NCI-H82 treated with DMSO at 0.1 percent for 48 hours (cell line): ENCODE measurements around the gene GALNT11.
"Not testable (repeated sequence)": the region's sequence is repeated elsewhere in the genome, so short reads cannot be mapped to it uniquely, and the experiment has no call there.

ENCODE experiments used
- DNase-seq: peaks from one replicate; lab custom pipeline; 2025; ENCODE audit not compliant: unreplicated experiment; lab: John Stamatoyannopoulos, UW

GALNT11 gene

DNA sequence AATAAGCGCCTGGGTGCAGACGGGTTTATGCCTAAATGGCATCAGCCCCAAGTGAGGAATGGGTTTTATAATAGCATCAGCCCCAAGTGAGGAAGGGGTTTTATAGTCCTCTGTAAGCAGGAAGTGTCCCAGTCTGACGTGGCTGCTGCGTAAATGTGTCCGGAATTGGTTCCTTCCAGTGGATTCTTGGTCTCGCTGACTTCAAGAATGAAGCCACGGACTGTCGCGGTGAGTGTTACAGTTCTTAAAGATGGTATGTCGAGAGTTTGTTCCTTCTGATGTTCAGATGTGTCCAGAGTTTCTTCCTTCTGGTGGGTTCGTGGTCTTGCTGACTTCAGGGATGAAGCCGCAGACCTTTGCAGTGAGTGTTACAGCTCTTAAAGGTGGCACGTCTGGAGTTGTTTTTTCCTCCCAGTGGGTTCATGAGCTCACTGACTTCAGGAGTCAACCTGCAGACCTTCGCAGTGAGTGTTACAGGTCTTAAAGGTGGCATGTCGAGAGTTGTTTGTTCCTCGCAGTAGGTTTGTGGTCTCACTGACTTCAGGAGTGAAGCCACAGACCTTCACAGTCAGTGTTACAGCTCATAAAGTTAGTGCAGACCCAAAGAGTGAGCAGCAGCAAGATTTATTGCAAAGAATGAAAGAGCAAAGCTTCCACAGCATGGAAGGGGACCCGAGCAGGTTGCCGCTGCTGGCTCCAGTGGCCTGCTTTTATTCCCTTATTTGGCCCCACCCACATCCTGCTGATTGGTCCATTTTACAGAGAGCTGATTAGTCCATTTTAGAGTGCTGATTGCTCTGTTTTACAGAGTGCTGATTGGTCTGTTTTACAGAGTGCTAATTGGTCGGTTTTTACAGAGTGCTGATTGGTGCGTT, 2.3 kb downstream of the GALNT11 start:
- DNase-seq, result not testable (repeated sequence)

DNA sequence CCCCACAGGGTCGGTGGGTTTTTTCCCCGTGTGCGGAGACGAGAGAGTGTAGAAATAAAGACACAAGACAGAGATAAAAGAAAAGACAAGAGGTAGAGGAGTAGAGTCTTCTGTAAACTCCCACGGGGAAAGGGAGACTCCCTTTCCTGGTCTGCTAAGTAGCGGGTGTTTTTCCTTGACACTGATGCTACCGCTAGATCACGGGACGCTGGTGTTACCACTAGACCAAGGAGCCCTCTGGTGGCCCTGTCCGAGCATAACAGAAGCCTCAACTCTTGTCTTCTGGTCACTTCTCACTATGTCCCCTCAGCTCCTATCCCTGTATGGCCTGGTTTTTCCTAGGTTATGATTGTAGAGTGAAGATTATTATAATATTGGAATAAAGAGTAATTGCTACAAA, 4.6 kb downstream of the GALNT11 start:
- DNase-seq, result not testable (repeated sequence)

- DNase-seq, result not testable (repeated sequence)
These were observed 5.2 kb downstream of the GALNT11 start for GRCh38 chr7:152030639-152031038.

DNA sequence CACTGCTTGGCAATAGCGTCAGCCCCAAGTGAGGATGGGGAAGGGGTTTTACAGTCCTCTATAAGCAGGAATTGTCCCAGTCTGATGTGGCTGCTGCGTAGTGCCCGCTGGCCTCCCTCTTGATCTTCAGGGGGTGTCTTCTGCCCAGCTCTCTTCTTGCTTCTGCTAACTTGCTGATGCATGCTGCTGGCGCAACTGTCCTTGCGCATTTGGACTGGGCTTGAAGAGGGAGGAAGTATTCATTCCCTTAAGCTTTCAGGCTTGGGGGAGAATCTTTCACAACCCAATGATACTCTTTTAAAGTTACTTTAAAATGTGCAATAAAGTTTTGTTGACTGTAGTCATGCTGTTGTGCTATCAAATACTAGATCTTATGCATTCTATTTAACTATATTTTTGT, 10.3 kb downstream of the GALNT11 start:
- DNase-seq, result no peak

GRCh38 chr7:152038410-152038809, 12.9 kb downstream of the GALNT11 start:
- DNase-seq, result not testable (repeated sequence)

DNA sequence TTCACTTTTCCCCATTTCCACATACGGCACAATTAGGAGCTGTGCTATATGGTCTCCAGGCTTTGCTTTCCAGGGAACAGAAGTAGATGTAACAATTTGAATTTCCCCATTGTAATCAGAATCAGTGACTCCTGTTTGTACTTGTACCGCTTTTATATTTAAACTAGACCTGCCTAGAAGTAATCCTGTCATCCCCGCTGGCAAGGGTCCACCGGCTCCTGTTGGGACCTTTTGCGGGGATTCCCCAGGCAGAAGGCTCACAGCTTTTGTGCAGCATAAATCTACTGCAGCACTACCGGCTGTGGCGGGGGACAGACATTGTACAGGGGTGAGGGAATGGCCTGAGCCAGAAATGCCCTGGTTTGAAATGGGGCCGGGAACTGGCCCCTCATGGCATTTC, 17.6 kb downstream of the GALNT11 start:
- not testable (repeated sequence) for DNase-seq

DNA sequence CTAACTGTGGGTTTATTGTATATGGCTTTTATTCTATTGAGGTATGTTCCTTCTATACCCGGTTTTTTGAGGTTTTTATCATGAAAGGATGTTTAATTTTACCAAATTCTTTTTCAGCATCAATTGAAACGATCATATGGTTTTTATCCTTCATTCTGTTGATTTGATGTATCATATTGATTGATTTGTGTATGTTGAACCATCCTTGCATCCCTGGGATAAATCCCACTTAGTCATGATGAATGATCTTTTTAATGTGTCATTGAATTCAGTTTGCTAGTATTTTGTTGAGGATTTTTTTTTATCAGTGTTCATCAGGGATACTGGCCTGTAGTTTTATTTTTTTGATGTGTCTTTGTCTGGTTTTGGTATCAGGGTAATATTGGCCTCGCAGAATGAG, 19.4 kb downstream of the GALNT11 start:
- DNase-seq, result not testable (repeated sequence)

DNA sequence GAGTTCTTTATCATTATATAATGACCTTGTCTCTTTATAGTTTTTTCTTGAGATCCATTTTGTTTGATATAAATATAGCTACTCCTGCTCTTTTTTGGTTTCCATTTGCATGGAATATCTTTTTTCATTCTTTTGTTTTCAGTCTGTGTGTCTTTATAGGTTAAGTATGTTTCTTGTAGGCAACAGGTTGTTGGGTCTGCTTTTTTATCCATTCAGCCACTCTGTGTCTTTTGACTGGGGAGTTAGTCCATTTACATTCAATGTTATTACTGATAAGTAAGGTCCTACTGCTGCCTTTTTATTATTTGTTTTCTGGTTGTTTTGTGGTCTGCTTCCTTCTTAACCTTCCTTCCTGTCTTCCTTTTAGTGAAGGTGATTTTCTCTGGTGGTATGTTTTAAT, 21.1 kb downstream of the GALNT11 start:
- no peak for DNase-seq

- no peak for DNase-seq
These were observed 22.6 kb downstream of the GALNT11 start for GRCh38 chr7:152048051-152048450.

- no peak for DNase-seq
These were observed 25.1 kb downstream of the GALNT11 start for GRCh38 chr7:152050547-152050971.

DNA sequence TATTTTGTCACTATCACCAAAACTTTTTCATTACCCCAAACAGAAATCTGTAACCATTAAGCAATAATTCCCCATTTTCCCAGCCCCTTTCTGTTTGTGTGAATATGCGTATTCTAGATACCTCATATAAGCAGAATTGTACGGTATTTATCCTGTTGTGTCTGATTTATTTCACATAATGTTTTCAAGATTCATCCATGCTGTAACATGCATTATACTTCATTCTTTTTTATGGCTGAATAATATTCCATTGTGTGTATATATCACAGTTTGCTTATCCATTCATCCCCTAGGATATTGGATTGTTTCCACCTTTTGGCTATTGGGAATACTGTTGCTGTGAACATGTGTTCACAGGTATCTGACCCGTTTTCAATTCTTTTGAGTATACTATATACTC, 26.5 kb downstream of the GALNT11 start:
- no peak for DNase-seq

- peak; percentile 79 for DNase-seq
These were observed 27.3 kb downstream of the GALNT11 start for GRCh38 chr7:152052771-152053170.

DNA sequence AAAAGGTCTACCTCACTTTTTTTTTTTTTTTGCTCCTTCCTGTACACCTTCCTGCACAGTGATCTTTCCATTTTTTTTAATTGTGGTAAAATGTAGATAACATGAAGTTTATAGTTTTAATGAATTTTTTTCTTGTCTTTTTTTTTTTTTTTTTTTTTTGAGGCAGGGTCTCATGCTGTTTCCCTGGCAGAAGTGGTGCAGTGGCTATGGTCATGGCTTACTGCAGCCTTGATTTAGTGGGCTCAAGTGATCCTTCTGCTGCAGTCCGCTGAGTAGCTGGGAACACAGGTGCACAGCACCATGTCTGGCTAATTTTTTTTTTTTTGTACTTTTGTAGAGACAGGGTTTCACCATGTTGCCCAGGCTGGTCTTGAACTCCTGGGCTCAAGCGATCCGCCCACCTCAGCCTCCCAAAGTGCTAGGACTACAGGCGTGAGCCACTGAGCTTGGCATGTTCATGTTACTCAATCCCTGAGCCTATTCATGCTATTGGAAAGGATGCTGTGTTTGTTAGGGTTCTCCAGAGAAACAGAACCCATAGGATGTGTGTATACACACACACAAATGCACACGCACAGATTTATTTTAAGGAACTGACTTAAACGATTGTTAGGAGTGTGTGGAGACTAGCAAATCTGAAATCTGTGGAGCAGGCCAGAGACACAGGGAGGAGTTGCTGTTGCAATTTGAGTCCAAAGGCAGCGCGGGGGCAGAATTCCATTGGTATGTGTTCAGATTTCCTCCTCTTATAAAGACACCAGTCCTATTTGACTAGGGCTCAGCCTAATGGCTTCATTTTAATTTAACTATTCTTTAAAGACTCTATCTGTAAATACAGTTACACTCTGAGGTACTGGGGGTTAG, 29.1 kb downstream of the GALNT11 start:
- no peak for DNase-seq

DNA sequence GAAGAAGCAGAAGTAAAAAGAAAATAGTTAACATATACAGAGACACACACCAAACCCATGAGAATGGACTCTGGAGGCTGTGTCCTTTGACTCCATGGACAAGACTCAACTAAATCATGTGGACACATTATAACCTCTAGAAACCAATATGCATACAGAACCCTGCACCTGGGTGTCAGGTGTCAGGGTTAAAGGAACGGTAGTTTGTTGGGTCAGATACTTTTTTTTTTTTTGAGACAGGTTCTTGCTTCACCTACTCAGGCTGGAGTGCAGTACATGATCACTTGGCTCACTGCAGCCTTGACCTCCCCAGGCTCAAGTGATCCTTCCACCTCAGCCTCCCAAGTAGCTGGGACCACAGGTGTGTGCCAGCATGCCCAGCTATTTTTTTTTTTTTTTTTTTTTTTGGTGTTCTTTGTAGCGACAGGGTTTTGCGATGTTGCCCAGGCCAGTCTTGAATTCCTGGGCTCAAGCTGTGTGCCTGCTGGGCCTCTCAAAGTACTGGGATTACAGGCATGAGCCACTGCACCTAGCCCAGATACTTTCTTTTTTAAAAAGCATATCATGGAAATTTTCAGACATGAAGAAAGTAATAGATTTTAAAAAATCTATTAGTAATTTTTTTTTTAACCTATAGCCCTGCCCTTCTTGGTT, 31.3 kb downstream of the GALNT11 start:
- no peak for DNase-seq

GRCh38 chr7:152059311-152059710, 33.8 kb downstream of the GALNT11 start:
- no peak for DNase-seq

DNA sequence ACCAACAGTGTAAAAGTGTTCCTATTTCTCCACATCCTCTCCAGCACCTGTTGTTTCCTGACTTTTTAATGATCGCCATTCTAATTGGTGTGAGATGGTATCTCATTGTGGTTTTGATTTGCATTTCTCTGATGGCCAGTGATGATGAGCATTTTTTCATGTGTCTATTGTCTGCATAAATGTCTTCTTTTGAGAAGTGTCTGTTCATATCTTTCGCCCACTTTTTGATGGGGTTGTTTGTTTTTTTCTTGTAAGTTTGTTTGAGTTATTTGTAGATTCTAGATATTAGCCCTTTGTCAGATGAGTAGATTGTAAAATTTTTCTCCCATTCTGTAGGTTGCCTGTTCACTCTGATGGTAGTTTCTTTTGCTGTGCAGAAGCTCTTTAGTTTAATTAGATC, 35.6 kb downstream of the GALNT11 start:
- DNase-seq, result not testable (repeated sequence)

GRCh38 chr7:152063192-152063591, 37.7 kb downstream of the GALNT11 start:
- not testable (repeated sequence) for DNase-seq

DNA sequence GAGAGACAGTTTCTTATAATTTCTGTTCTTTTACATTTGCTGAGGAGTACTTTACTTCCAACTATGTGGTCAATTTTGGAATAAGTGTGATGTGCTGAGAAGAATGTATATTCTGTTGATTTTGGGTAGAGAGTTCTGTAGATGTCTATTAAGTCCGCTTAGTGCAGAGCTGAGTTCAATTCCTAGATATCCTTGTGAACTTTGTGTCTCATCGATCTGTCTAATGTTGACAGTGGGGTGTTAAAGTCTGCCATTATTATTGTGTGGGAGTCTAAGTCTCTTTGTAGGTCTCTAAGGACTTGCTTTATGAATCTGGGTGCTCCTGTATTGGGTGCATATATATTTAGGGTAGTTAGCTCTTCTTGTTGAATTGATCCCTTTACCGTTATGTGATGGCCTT, 38.3 kb downstream of the GALNT11 start:
- not testable (repeated sequence) for DNase-seq

- not testable (repeated sequence) for DNase-seq
These were observed 40.4 kb downstream of the GALNT11 start for GRCh38 chr7:152065800-152066344.

GRCh38 chr7:152072421-152072820, 46.9 kb downstream of the GALNT11 start:
- DNase-seq, result no peak

DNA sequence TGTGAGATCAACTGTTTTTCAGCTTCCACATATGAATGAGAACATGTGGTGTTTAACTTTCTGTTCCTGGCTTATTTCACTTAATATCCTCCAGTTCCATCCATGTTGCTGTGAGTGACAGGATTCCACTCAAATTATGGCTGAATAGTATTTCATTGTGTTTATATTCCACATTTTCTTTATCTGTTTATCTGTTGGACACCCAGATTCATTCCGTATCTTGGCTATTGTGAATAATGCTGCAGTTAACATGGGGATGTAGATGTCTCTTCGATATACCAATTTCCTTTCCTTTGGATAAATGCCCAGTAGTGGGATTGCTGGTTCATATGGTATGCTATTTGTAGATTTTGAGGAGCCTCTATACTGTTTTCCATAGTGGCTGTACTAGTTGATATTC, 47.9 kb downstream of the GALNT11 start:
- DNase-seq, result no peak
